GM21381 (cell line): ENCODE results near the gene NOP14.
A peak's percentile ranks its signal among the peaks of the same experiment; 100 is the strongest.
"Not testable (repeated sequence)": the region's sequence is repeated elsewhere in the genome, so short reads cannot be mapped to it uniquely, and the experiment has no call there.

Experiments
- ATAC-seq: cut with Tn5 transposase; IDR thresholded peaks from one replicate; pipeline ENCODE4 v1.9.1; 2021; ENCODE audit warnings: mild to moderate bottlenecking, moderate library complexity; ENCODE audit not compliant: unreplicated experiment

Gene NOP14

DNA sequence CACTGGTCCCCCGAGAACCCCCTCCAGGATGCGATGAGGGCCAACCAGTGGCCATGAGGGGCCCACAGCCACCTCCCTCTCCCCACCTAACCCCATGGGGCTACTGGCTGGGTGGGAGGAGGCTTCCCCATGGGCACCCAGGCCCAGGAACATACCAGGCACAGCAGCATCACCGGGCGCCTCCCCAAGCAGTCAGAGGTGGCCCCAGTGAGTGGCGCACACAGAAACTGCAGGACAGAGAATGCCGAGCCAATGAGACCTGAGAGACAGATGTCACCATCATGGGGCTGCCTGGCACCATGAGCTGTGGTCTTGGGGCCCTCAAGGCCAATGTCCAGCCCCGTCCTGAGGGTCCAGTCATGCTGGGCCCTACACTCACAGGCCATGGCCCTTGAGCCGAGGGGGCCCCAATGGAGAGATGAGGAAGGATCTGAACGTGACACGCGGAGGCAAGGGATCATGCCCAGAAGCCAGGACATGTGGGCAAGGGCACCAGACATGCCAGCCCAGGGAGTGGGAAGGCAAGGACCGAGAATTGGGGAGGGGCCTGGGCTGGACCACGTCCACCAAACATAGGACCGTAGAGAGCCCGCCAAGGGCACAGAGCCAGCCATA, 30.1 kb downstream of the NOP14 start:
- ATAC-seq: no peak

- no peak for ATAC-seq
These were observed 30.8 kb downstream of the NOP14 start for GRCh38 chr4:2932321-2932950.

- peak; percentile 37 for ATAC-seq
These were observed 31.5 kb downstream of the NOP14 start for GRCh38 chr4:2931512-2932301.

DNA sequence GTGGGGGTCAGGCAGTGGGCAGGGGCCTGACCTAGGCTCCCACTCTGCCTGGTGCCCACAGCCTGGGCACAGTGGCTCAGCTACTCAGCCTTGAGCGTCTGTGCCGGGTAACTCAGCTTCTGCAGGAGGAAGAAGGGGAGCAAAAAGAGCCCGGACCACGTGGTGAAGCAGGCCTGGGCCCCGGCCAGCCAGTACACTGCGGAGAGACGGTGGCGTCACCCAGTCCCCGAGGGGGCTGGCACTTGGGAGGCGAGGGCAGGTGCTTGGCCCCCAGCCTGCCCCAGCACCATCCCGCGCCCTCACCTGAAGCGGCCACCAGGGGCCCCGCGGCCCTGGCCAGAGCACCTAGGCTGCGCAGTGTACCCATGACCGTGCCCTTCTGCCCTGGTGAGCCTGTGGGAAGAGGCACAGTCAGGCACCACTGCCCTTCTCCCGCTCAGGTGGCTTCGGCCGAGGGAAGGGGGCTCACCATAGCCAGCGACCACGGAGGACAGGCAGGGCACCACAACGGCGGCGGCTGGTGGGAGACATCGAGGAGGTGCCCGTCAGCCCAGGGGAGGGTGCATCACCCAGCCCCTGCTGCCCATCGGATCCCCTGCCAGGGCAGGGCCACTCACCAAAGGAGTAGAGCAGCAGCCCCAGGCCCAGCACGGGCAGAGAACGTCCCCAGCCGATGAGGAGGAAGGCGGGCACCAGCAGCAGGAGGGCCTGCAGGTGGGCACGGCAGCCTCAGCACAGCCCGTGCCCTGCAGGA, 32.3 kb downstream of the NOP14 start:
- no peak for ATAC-seq

DNA sequence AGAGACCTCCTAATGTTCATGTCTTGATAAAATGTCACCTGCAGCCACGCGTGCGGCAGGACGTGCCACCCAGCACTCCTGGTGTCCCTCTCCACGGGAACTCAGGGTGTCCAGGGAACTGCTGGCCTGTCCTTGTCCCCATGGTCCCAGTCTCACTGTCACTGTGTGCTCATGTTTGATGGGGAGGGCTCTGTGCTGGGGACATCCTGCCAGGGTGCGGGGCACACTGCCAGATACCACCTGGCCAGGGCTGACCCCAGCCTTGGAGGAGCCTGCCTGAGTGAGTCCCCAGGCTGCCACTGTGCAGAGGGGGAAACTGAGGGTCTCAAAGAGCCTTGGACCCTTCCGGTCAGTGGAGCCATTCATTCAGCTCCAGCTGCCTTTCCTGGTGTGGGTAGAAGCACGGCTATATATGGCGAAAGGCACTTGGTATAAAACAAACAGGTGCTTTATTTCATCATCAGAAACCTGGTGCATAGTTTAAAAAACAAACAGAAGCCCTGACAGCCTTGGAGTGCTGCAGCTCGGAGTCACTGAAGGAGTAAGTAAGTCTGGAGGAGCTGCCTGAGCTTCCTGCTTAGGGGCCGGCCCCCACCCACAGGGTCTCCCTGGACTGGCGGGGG, 33.0 kb downstream of the NOP14 start:
- no peak for ATAC-seq

GRCh38 chr4:2929469-2929868, 33.7 kb downstream of the NOP14 start:
- ATAC-seq: no peak

- ATAC-seq: no peak
These were observed 34.7 kb downstream of the NOP14 start for GRCh38 chr4:2928242-2929176.

DNA sequence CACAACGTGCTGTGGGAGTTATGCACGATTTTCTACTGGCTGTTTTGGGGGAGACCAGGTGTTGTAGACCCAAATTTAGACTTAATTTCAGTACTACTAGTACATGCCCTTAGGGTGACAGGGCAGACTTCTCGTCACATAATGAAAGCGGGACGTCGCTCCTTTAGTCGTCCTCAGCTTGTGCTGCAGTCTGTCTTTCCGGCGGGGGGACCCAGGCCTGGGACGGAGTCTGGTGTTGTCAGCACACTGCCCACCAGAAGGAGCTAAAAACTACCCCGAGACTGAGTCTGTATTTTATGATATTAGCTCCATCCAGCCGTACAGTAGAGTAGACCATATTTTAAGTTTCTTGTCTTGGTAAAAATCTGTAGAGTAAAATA, 35.5 kb downstream of the NOP14 start:
- no peak for ATAC-seq

- ATAC-seq: no peak
These were observed 36.0 kb downstream of the NOP14 start for GRCh38 chr4:2927016-2927695.

DNA sequence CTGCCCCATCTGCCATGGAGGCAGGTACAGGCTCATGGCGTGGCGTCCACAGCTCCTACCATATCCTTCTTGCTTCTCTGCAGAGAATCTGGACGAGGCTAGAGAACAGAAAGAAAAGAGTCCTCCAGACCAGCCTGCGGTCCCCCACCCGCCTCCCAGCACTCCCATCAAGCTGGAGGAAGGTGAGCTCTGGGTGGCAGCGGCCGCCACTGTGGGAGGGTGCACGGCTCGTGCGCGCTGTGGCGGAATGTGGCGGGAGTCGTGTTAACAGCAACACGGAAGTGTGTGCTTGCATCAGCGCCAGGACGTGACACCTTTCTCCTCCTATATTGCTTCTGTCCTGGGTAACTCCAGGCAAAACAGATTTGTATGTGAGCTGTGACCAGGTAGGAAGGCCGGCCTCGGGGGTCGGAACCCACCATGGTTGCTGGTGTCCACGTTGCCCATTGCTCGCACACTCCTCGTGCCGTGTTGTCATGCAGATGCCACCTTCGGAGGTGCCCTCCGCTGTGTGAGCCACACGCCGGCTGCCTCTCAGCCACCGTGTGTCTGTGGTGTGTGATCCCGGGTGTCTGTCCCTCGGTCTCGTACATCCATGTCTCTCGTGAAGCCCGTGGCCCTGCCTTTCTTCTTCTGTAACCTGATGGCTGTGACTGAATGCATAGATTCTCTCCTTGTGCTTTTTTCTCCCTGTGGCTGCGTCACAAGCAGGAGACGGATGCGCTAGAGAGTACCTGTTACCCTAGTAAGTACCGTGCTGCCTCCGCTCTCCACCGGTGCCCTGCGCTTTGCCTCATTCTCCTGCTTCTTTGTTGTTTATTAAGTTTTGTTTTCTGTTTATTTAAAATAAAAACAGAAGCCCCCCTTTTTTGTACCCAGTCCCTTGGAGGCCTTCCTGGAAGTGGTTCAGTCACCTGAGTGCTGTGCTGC, 37.0 kb downstream of the NOP14 start:
- no peak for ATAC-seq

GRCh38 chr4:2925496-2925895, 37.7 kb downstream of the NOP14 start:
- ATAC-seq: no peak

GRCh38 chr4:2924765-2925301, 38.4 kb downstream of the NOP14 start:
- no peak for ATAC-seq

- no peak for ATAC-seq
These were observed 38.9 kb downstream of the NOP14 start for GRCh38 chr4:2924286-2924685.

DNA sequence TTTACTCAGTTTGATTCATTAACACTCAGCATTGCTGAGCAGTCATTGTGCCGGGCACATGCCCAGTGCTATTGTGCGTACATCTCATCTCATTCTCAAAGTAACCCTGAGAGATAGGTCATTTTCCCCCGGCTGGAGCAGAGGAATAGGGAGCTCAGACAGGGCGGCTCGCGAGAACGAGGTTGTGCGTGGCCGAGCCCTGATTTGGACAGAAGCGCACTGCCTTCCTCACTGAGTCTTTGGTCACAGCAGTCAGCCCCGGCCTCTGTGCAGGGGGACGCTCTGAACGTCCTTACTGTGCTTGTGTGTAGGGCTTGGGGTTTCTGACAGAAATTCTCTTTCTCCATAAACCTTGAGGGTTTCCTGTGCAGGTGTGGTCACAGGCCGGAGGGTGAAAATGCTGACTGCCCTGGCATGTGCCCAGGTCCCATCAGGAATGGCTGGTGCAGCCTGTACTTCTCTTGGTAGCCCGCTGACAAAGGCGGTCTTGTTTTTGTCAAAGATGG, 39.5 kb downstream of the NOP14 start:
- ATAC-seq: no peak

GRCh38 chr4:2923141-2923551, 40.1 kb downstream of the NOP14 start:
- ATAC-seq: no peak

- not testable (repeated sequence) for ATAC-seq
These were observed 40.6 kb downstream of the NOP14 start for GRCh38 chr4:2922453-2923101.

DNA sequence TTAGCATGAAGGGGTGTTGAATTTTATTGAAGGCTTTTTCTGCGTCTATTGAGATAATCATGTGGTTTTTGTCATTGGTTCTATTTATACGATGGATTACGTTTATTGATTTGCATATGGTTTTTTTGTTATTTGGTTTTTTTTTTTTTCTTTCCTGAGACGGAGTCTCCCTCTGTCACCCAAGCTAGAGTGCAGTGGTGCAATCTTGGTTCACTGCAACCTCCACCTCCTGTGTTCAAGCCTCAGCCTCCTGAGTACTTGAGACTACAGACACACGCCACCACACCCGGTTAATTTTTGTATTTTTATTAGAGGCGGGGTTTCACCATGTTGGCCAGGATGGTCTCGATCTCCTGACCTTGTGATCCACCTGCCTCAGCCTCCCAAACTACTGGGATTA, 44.5 kb downstream of the NOP14 start:
- not testable (repeated sequence) for ATAC-seq
